H1 (cell line): Measurements from ENCODE around the gene LDLRAD1.

Experiments
- CTCF ChIP-seq, 3 experiments: IDR thresholded peaks; 1 replicate in 2 of 3; 2 replicates in 1 of 3; pipeline versions ENCODE4 v1.5.1 to v1.6.1; 2011; ENCODE audit warnings: low read length in 3 of 3, mild to moderate bottlenecking in 3 of 3, inconsistent platforms in 2 of 3, low read depth in 1 of 3, moderate library complexity in 1 of 3; ENCODE audit not compliant: insufficient read depth in 1 of 3; ENCODE audit errors: control extremely low read depth in 1 of 3
- EGR1 ChIP-seq: IDR thresholded peaks from 2 replicates; pipeline ENCODE4 v1.6.1; 2011; ENCODE audit warnings: low read depth, low read length, borderline replicate concordance
- HDAC6 ChIP-seq: IDR thresholded peaks from one replicate; pipeline ENCODE4 v1.7.1; 2012; ENCODE audit warnings: low read depth, mild to moderate bottlenecking, inconsistent platforms, low read length, moderate library complexity

DNA sequence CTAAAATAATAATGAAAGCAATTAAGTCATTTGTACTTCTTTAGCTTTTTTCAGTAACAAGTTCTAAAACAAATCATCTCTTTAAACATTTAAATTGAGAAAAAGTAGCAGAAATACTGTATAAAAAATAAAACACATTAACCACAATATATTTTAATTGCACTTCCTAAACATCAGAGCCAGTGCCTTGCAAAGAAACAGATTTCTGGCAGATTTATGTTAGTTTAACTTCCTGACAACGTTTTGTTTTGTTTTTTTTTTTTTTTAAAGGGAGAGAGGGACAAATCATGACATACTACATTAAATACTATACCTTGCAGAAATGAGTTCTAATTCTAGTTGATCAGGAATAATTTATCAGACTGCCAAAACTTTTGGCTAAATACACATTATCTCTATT lies 23.8 kb upstream of the LDLRAD1 start:
- no peak for TF ChIP-seq HDAC6
- no peak for TF ChIP-seq EGR1
- TF ChIP-seq CTCF (IDR thresholded peaks at IDR 0.05; ENCODE audit: control extremely low read depth in 1 of 3, insufficient read depth in 1 of 3, low read depth in 1 of 3, low read length in 3 of 3) = no peak
